ENCODE results near the gene PRR15.

Gene PRR15

GRCh38 chr7:29552392-29552791 is 11.2 kb upstream of the PRR15 start:
- Histone ChIP-seq H3K27me3 (ENCODE audit: control insufficient read depth, insufficient read depth, low read length, poor library complexity, severe bottlenecking) (no peaks in the 10 kb centered on the region), H3K4me1 (ENCODE audit: control insufficient read depth, insufficient read depth, low read length) (peaks cover 4% of the 10 kb centered on the region), H3K4me3 (ENCODE audit: insufficient read depth, low read depth, low read length) (no peak overlapping the region), H3K9me3 (ENCODE audit: control insufficient read depth, low read length) (no peaks in the 10 kb centered on the region), H3K27ac (ENCODE audit: insufficient read depth, low read depth, low read length, poor library complexity, severe bottlenecking) (no peak overlapping the region), H3K36me3 (ENCODE audit: control insufficient read depth, insufficient read depth, low read length) (no peaks in the 10 kb centered on the region)
- WGBS, 2 experiments = 91 to 96% methylated on average over 4 of the region's 4 CpGs

- Histone ChIP-seq H3K36me3 (ENCODE audit: control insufficient read depth, insufficient read depth, low read length) (no peaks in the 10 kb centered on the region), H3K9me3 (ENCODE audit: control insufficient read depth, low read length) (no peaks in the 10 kb centered on the region), H3K27ac (ENCODE audit: insufficient read depth, low read depth, low read length, poor library complexity, severe bottlenecking) (no peak overlapping the region), H3K27me3 (ENCODE audit: control insufficient read depth, insufficient read depth, low read length, poor library complexity, severe bottlenecking) (no peaks in the 10 kb centered on the region), H3K4me3 (ENCODE audit: insufficient read depth, low read depth, low read length) (no peak overlapping the region), H3K4me1 (ENCODE audit: control insufficient read depth, insufficient read depth, low read length) (peaks cover 13% of the 10 kb centered on the region)
- 93 to 95% methylated on average over 3 of the region's 3 CpGs for WGBS, 2 experiments
These were observed 8.6 kb upstream of the PRR15 start for GRCh38 chr7:29555061-29555460.

DNA sequence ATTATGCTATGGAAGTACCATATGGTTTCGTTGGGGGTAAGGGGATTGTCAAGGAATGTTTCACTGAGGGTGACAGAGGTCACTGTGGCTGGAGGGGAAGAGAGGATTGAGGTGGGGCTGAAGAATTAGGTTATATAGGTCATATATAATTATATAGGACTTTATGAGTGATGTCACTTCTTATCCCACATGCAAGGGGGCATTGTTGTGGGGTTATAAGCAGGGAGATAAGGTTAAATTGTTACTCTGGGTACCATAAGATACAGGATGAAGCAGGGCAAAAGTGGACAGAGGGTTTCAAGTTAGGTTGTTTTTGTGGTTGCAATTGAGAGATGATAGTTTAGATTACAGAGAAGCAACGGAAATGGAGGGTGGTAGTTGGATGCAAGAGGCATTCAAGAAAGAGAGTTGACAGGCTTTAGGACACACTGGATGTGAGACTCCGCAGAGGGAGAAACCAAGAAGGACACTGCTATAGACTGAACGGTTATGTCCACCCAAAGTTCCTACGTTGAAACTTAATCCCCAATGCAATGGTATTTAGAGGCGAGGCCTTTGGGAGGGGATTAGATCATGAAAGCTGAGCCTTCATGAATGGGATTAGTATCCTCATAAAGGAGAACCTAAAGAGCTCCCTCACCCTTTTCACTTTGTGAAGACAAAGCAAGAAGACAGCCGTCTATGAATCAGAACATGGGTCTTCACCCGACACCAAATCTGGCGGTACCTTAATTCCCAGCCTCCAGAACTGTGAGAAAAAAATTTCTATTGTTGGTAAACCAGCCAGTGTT is 7.0 kb upstream of the PRR15 start:
- H3K9me3 ChIP-seq (ENCODE audit: control insufficient read depth, low read length) = no peaks in the 10 kb centered on the region

GRCh38 chr7:29557954-29558353 is 5.7 kb upstream of the PRR15 start:
- no peaks in the 10 kb centered on the region for H3K9me3 ChIP-seq (ENCODE audit: control insufficient read depth, low read length)
- peaks cover 19% of the 10 kb centered on the region for H3K27me3 ChIP-seq (ENCODE audit: control insufficient read depth, insufficient read depth, low read length, poor library complexity, severe bottlenecking)
- peaks cover 13% of the 10 kb centered on the region for H3K4me1 ChIP-seq (ENCODE audit: control insufficient read depth, insufficient read depth, low read length)
- 27 to 37% methylated on average over 3 of the region's 3 CpGs for WGBS, 2 experiments
- no peak overlapping the region for H3K4me3 ChIP-seq (ENCODE audit: insufficient read depth, low read depth, low read length)
- H3K27ac ChIP-seq (ENCODE audit: insufficient read depth, low read depth, low read length, poor library complexity, severe bottlenecking) = no peak overlapping the region
- no peaks in the 10 kb centered on the region for H3K36me3 ChIP-seq (ENCODE audit: control insufficient read depth, insufficient read depth, low read length)

More for the DNA sequence above, 7.0 kb upstream of the PRR15 start:
- Histone ChIP-seq H3K4me1 (ENCODE audit: control insufficient read depth, insufficient read depth, low read length) (peaks cover 13% of the 10 kb centered on the region), H3K4me3 (ENCODE audit: insufficient read depth, low read depth, low read length) (no peak overlapping the region), H3K27ac (ENCODE audit: insufficient read depth, low read depth, low read length, poor library complexity, severe bottlenecking) (no peak overlapping the region), H3K27me3 (ENCODE audit: control insufficient read depth, insufficient read depth, low read length, poor library complexity, severe bottlenecking) (peaks cover 5% of the 10 kb centered on the region), H3K36me3 (ENCODE audit: control insufficient read depth, insufficient read depth, low read length) (no peaks in the 10 kb centered on the region)
- WGBS, 2 experiments = 71 to 78% methylated on average over 9 of the region's 9 CpGs

DNA sequence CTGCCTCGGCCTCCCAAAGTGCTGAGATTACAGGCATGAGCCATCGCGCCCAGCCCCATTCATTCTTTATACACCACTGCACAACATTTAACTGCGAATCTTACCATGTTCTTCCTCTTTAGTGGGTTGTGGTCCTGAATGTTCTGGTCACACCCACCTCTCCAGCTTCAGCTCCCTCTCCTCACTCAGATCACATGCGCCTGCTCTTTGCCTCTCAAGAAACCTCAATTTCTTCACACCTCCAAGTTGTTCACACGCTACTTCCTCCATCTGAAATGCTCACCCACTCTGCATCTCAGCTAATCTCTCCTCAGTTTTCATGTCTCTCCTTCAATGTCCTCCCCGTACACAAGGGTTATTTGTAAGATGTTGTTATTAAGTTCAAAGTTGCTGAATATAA is 2.4 kb upstream of the PRR15 start:
- peaks cover 29% of the 10 kb centered on the region for H3K4me1 ChIP-seq (ENCODE audit: control insufficient read depth, insufficient read depth, low read length)
- H3K27ac ChIP-seq (ENCODE audit: insufficient read depth, low read depth, low read length, poor library complexity, severe bottlenecking) = no peak overlapping the region
- H3K4me3 ChIP-seq (ENCODE audit: insufficient read depth, low read depth, low read length) = no peak overlapping the region
- H3K9me3 ChIP-seq (ENCODE audit: control insufficient read depth, low read length) = no peaks in the 10 kb centered on the region
- 93 to 94% methylated on average over 7 of the region's 7 CpGs for WGBS, 2 experiments
- H3K27me3 ChIP-seq (ENCODE audit: control insufficient read depth, insufficient read depth, low read length, poor library complexity, severe bottlenecking) = peaks cover 52% of the 10 kb centered on the region
- H3K36me3 ChIP-seq (ENCODE audit: control insufficient read depth, insufficient read depth, low read length) = no peaks in the 10 kb centered on the region

- no peak overlapping the region for H3K4me3 ChIP-seq (ENCODE audit: insufficient read depth, low read depth, low read length)
- WGBS, 2 experiments = 88 to 89% methylated on average over 5 to 6 of the region's 6 CpGs
- H3K36me3 ChIP-seq (ENCODE audit: control insufficient read depth, insufficient read depth, low read length) = no peaks in the 10 kb centered on the region
- no peak overlapping the region for H3K27ac ChIP-seq (ENCODE audit: insufficient read depth, low read depth, low read length, poor library complexity, severe bottlenecking)
- peaks cover 29% of the 10 kb centered on the region for H3K4me1 ChIP-seq (ENCODE audit: control insufficient read depth, insufficient read depth, low read length)
- no peaks in the 10 kb centered on the region for H3K9me3 ChIP-seq (ENCODE audit: control insufficient read depth, low read length)
- peaks cover 62% of the 10 kb centered on the region for H3K27me3 ChIP-seq (ENCODE audit: control insufficient read depth, insufficient read depth, low read length, poor library complexity, severe bottlenecking)
These were observed 1.3 kb upstream of the PRR15 start for GRCh38 chr7:29562307-29562706.

GRCh38 chr7:29564496-29565223 is 1.0 kb downstream of the PRR15 start:
- no peak overlapping the region for H3K27ac ChIP-seq (ENCODE audit: insufficient read depth, low read depth, low read length, poor library complexity, severe bottlenecking)
- peaks cover 75% of the 10 kb centered on the region for H3K27me3 ChIP-seq (ENCODE audit: control insufficient read depth, insufficient read depth, low read length, poor library complexity, severe bottlenecking)
- WGBS, 2 experiments = 1% methylated on average over 48 of the region's 48 CpGs

GRCh38 chr7:29565224-29565630 is 1.6 kb downstream of the PRR15 start:
- H3K4me1 ChIP-seq (ENCODE audit: control insufficient read depth, insufficient read depth, low read length) = peaks cover 25% of the 10 kb centered on the region
- WGBS, 2 experiments = 7 to 11% methylated on average over 10 of the region's 10 CpGs
- peak overlapping the region; percentile 43 for H3K4me3 ChIP-seq (ENCODE audit: insufficient read depth, low read depth, low read length)
- H3K9me3 ChIP-seq (ENCODE audit: control insufficient read depth, low read length) = no peaks in the 10 kb centered on the region
- H3K36me3 ChIP-seq (ENCODE audit: control insufficient read depth, insufficient read depth, low read length) = no peaks in the 10 kb centered on the region
- no peak overlapping the region for H3K27ac ChIP-seq (ENCODE audit: insufficient read depth, low read depth, low read length, poor library complexity, severe bottlenecking)
- peaks cover 75% of the 10 kb centered on the region for H3K27me3 ChIP-seq (ENCODE audit: control insufficient read depth, insufficient read depth, low read length, poor library complexity, severe bottlenecking)

More at GRCh38 chr7:29564496-29565223, 1.0 kb downstream of the PRR15 start:
- no peaks in the 10 kb centered on the region for H3K9me3 ChIP-seq (ENCODE audit: control insufficient read depth, low read length)
- peak overlapping the region; percentile 43 for H3K4me3 ChIP-seq (ENCODE audit: insufficient read depth, low read depth, low read length)
- peaks cover 21% of the 10 kb centered on the region for H3K4me1 ChIP-seq (ENCODE audit: control insufficient read depth, insufficient read depth, low read length)
- H3K36me3 ChIP-seq (ENCODE audit: control insufficient read depth, insufficient read depth, low read length) = no peaks in the 10 kb centered on the region

GRCh38 chr7:29565634-29565981 is 2.0 kb downstream of the PRR15 start:
- no peaks in the 10 kb centered on the region for H3K36me3 ChIP-seq (ENCODE audit: control insufficient read depth, insufficient read depth, low read length)
- WGBS, 2 experiments = 32% methylated on average over 13 of the region's 13 CpGs
- H3K27ac ChIP-seq (ENCODE audit: insufficient read depth, low read depth, low read length, poor library complexity, severe bottlenecking) = no peak overlapping the region
- peaks cover 75% of the 10 kb centered on the region for H3K27me3 ChIP-seq (ENCODE audit: control insufficient read depth, insufficient read depth, low read length, poor library complexity, severe bottlenecking)
- peak overlapping the region; percentile 28 for H3K4me3 ChIP-seq (ENCODE audit: insufficient read depth, low read depth, low read length)
- H3K9me3 ChIP-seq (ENCODE audit: control insufficient read depth, low read length) = no peaks in the 10 kb centered on the region
- H3K4me1 ChIP-seq (ENCODE audit: control insufficient read depth, insufficient read depth, low read length) = peaks cover 25% of the 10 kb centered on the region

GRCh38 chr7:29565982-29566746 is 2.5 kb downstream of the PRR15 start:
- H3K9me3 ChIP-seq (ENCODE audit: control insufficient read depth, low read length) = no peaks in the 10 kb centered on the region
- H3K27ac ChIP-seq (ENCODE audit: insufficient read depth, low read depth, low read length, poor library complexity, severe bottlenecking) = no peak overlapping the region
- peaks cover 74% of the 10 kb centered on the region for H3K27me3 ChIP-seq (ENCODE audit: control insufficient read depth, insufficient read depth, low read length, poor library complexity, severe bottlenecking)
- WGBS, 2 experiments = 13 to 21% methylated on average over 56 of the region's 56 CpGs
- H3K4me3 ChIP-seq (ENCODE audit: insufficient read depth, low read depth, low read length) = peak overlapping the region; percentile 28
- H3K36me3 ChIP-seq (ENCODE audit: control insufficient read depth, insufficient read depth, low read length) = no peaks in the 10 kb centered on the region
- H3K4me1 ChIP-seq (ENCODE audit: control insufficient read depth, insufficient read depth, low read length) = peaks cover 25% of the 10 kb centered on the region
